PFSK-1 (cell line): ENCODE measurements around the gene KLF6.

Experiments
- FOXP2 ChIP-seq: optimal IDR thresholded peaks from 2 replicates; pipeline ENCODE3; 2011; ENCODE audit warnings: borderline replicate concordance, control low read depth, inconsistent platforms; ENCODE audit not compliant: insufficient read depth; ENCODE audit errors: extremely low read length, extremely low read depth
- POLR2AphosphoS5 ChIP-seq: IDR thresholded peaks from 2 replicates; pipeline ENCODE4 v1.6.1; 2012; ENCODE audit warnings: low read depth, mild to moderate bottlenecking, control low read depth, low read length, moderate library complexity
- SIN3A ChIP-seq: IDR thresholded peaks from 2 replicates; pipeline ENCODE4 v1.6.1; 2012; ENCODE audit warnings: mild to moderate bottlenecking, low read length, moderate library complexity, borderline replicate concordance; ENCODE audit not compliant: insufficient read depth
- TAF1 ChIP-seq: IDR thresholded peaks from 2 replicates; pipeline ENCODE4 v1.6.1; 2012; ENCODE audit warnings: low read length, control low read depth, borderline replicate concordance; ENCODE audit not compliant: insufficient read depth
- TF ChIP-seq, protein P1 (sequence below), 2 experiments: IDR thresholded peaks; 2 replicates each; pipeline versions ENCODE4 v1.6.1 to v1.8.0; 2011 to 2012; ENCODE audit warnings: low read depth in 2 of 2, low read length in 2 of 2, control low read depth in 1 of 2, inconsistent platforms in 1 of 2, mild to moderate bottlenecking in 1 of 2, moderate library complexity in 1 of 2; ENCODE audit not compliant: insufficient read depth in 1 of 2

The KLF6 gene

DNA sequence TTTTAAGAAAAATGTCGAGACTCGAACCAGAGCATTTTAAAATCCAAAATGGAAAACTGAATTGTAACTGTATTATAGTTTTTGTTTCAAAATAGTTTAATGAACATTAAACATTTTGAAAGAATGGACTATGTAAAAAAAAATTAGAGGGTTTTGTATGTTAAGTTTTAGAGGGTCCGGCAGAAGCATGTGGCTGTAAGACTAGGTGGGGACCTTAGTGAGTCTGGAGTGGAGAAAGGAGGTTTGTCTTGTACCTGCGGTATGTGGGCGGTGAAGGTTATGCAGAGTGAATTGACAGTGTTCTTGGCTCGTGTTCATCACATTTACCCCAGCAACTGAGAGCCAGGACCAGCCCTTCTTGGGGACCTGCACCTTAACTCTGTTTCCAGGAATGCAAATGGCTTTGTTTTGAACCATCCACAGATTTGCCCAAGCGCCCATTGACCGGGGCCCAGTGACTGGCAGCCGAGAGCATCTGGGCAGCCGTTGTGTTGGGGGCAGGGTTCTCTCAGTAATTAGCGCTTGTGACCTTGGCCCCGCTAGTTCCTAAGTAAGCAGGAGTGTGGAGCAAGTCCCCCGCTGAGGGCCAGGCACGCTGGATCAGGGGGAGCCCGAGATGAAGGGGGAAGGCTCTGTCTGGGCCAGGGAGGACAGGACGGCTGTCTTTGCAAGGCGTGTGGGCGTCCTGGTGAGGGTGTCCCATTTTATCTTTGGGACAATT lies 1.4 kb upstream of the KLF6 start:
- TF ChIP-seq SIN3A (no peak), FOXP2 (no peak), TAF1 (no peak), POLR2AphosphoS5 (no peak)
- TF ChIP-seq, protein P1, sequence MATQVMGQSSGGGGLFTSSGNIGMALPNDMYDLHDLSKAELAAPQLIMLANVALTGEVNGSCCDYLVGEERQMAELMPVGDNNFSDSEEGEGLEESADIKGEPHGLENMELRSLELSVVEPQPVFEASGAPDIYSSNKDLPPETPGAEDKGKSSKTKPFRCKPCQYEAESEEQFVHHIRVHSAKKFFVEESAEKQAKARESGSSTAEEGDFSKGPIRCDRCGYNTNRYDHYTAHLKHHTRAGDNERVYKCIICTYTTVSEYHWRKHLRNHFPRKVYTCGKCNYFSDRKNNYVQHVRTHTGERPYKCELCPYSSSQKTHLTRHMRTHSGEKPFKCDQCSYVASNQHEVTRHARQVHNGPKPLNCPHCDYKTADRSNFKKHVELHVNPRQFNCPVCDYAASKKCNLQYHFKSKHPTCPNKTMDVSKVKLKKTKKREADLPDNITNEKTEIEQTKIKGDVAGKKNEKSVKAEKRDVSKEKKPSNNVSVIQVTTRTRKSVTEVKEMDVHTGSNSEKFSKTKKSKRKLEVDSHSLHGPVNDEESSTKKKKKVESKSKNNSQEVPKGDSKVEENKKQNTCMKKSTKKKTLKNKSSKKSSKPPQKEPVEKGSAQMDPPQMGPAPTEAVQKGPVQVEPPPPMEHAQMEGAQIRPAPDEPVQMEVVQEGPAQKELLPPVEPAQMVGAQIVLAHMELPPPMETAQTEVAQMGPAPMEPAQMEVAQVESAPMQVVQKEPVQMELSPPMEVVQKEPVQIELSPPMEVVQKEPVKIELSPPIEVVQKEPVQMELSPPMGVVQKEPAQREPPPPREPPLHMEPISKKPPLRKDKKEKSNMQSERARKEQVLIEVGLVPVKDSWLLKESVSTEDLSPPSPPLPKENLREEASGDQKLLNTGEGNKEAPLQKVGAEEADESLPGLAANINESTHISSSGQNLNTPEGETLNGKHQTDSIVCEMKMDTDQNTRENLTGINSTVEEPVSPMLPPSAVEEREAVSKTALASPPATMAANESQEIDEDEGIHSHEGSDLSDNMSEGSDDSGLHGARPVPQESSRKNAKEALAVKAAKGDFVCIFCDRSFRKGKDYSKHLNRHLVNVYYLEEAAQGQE (IDR thresholded peaks at IDR 0.05; ENCODE audit: insufficient read depth in 1 of 2, low read depth in 2 of 2, low read length in 2 of 2): no peak

GRCh38 chr10:3785851-3786271 lies 852 bp upstream of the KLF6 start:
- TF ChIP-seq FOXP2 (no peak), POLR2AphosphoS5 (no peak; the same call in 1 of the 2 replicates), TAF1 (no peak), SIN3A (no peak)
- TF ChIP-seq, protein P1 (IDR thresholded peaks at IDR 0.05; ENCODE audit: insufficient read depth in 1 of 2, low read depth in 2 of 2, low read length in 2 of 2): no peak

GRCh38 chr10:3785251-3785850 lies 342 bp upstream of the KLF6 start:
- TF ChIP-seq TAF1 (peak; percentile 71; the same call in 1 of the 2 replicates), FOXP2 (no peak), POLR2AphosphoS5 (peak; percentile 93)

DNA sequence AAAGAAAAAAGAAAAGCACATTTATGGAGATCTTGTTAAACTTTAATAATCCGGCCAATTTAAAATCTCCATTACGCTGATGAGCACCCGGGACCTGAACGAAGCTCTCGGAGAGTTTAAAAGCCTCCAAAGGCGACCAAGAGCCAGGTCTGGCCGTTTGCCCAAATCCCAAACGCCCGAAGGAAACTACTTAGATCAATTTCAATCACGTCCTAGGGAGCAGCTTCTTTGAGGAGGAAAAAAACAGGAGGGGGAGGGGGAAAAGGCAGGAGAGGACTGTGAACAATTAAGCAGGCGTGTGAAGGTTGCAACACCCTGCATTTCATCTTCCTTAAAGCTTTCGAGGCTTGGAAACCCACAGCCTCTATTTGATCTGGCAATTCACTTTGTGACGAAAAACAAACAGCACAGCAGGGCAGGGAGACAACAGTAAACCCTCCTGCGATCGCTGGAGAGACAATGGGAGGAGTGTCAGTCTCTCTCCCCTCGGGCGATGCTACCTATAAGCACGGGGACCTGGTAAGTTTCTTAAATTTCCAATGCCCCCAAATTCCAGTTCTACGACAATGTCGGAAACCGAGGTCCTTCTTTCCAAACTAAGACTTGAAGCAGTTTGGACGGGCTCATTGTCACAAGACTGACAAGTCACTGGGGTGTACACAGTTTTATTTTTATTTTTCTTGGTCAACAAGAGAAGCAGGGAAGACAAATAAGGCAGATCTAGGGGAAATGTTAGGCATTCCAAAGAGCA lies 1.2 kb downstream of the KLF6 start:
- TF ChIP-seq POLR2AphosphoS5: peak; percentile 33; the same call in 1 of the 2 replicates
- no peak; the same call in 1 of the 2 replicates for TF ChIP-seq TAF1

GRCh38 chr10:3783316-3783681 lies 1.7 kb downstream of the KLF6 start:
- TF ChIP-seq SIN3A (peak; percentile 10; the same call in 1 of the 2 replicates), TAF1 (no peak)

DNA sequence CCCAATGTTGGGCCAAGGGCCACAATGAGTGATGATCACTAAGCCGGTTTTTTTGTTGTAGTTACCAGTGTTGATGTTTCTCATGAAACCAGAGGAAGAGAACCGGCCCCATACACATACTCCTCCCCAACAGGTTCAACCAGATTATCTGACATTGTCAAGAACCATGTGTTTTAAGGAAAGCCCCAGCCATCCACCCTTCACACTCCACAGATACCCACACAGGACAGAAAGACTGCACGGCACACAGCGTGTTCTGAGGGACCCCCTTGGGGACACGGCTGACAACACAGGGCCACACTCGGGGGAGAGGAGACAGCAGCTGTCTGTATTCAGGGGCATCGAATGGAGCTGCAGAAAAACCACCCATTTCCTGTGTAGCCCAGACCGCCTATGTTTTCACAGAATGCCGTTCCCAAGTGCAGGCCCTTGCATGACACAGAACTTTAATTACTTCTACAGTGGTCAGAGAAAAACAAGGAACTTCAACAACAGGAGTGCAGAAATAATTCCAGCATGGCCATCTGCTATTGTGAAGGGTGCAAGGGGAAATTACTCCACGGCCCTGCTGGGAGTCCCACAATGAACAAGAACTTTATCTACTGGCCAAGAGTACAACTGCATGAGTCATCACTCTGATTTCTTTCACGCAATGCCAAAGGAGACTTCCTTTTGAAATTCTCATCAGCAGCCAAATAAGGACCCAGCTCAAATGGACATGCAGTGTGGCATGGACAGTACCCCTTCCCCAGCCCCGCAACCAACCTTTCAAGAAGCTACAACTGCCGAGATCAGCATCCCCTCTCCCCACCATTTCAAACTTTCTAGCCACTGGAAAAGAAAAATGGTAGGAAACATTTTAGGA lies 2.3 kb downstream of the KLF6 start:
- TF ChIP-seq, protein P1 (IDR thresholded peaks at IDR 0.05; ENCODE audit: insufficient read depth in 1 of 2, low read depth in 2 of 2, low read length in 2 of 2): no peak
- TF ChIP-seq FOXP2 (no peak), SIN3A (peak; percentile 91; the same call in 1 of the 2 replicates), POLR2AphosphoS5 (peak; percentile 49; the same call in 1 of the 2 replicates), TAF1 (peak; percentile 73; the same call in 1 of the 2 replicates)
